Kidney tubule cell (primary cell): ENCODE results near the gene CYP39A1.

ENCODE experiments used
- DNase-seq: peaks from one replicate; pipeline ENCODE4 v3.0.0-alpha.2; 2018; ENCODE audit warnings: low spot score

The CYP39A1 gene

DNA sequence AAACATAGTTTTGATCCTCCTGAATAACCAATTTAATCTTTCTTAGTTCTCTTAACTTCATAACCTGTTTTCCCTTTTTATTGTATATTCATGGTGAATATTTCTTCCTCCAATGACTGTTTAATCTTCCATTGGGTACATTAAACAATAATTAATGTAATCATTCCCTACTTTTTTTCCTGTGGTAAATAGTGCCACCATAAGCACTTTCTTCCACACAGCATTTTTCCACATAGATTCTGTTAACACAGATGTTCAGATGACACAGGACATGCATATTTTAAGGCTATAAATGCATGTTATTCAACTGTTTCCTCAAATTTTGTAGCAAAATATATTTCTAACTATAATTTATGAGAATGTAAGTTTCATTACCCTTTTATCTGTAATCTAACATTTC is 61.9 kb downstream of the CYP39A1 start:
- DNase-seq: no peak

DNA sequence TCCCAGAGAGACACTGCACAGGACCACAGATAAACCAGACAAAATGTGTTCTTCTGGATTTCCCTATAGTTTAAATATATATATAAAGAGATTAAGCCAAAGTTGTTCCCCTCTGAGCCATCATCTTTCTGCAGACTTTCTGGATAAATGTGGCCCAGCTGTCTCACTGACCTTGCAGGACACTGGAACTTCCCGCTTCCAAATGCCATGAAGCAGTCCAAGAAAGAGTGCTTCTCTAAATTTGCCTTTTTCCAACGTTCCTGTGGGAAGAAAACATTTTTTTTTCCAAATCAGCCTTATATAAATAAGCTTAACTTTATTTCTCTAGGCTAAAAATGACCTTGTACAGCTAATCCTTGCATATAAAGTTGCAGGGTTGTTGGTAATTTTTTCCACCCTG is 65.7 kb downstream of the CYP39A1 start:
- no peak for DNase-seq

DNA sequence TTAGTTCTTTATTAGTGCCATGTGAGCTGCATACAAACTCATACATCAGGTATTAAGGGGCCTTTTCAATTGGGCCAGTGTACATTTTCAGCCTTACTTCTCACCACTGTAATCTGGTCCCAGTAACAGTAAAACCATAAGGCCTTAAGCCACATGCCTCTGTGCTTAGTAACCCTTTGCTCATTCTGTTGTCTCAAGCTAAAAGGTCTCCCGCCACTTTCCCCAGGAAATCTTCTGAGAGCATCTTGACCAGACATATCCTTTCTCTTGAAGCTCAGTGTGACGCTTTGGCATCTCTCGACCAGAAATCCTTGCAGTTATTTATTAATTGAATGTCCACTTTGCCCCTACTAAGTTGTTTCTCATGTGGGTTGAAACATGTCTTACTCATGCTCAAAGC is 68.0 kb downstream of the CYP39A1 start:
- DNase-seq: peak; percentile 63

DNA sequence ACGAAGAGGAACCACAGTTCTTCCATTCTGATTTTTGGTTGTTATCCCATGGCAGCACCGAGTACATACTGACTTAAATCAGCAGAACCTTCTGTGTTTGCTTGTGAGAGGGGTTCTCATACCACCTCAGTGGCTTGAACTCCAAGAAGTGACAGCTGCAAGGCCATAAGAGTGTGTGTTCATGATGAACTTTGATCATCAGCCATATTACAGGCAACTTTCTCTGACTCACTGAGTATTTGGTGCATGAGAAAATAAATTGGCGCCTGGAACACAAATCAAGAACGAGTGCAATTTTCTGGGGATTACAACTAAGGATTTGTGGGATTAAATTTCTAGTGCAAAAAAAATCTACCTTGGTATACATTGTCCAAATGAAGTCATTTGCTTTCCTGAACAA is 68.9 kb downstream of the CYP39A1 start:
- DNase-seq: no peak

DNA sequence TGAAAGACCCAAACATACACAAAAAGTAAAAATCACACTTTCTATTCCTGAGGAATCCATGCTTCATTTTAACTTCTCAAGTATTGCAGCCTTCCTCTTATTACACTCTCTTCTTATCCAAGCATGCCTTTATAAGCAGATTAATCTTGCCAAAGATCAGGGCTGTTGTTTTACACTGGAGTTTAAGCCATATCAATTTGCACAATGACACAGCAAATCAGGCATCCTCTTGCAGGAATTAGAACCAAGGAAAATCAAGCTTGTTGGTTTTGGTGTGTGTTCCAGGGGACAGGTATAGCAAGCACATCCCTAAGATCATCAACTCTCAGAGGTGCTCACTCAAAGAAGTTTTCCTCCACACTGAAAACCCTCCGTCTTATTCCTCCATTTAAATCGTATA is 69.5 kb downstream of the CYP39A1 start:
- DNase-seq: no peak

DNA sequence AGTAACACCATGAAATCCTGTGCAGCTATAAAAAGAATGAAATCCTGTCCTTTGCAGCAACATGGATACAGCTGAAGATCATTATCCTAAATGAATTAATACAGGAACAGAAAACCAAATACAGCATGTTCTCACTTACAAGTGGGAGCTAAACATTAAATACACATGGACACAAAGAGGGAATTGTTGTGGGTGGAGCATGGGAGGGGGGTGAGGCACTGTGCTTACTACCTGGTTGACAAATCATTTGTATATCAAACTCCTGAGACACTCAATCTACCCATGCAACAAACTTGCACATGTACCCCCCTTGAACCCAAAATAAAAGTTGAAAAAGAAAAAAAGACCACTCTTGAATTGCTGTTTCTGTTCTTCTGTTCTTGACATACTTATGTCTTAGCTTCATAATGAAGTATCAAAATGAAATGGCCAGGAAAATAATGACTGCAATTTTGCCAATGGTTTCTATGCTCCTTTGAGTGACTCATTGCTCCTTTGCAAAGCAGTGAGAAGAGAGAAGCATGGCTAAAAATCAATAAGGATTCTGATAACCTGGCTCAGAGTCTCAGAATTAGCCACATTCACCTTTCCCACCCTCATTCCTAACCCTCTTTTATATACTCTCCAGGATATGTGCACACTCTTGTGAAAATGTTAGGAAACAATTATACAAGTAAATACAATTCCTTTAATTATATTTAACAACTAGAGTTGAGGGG is 71.0 kb downstream of the CYP39A1 start:
- no peak for DNase-seq

DNA sequence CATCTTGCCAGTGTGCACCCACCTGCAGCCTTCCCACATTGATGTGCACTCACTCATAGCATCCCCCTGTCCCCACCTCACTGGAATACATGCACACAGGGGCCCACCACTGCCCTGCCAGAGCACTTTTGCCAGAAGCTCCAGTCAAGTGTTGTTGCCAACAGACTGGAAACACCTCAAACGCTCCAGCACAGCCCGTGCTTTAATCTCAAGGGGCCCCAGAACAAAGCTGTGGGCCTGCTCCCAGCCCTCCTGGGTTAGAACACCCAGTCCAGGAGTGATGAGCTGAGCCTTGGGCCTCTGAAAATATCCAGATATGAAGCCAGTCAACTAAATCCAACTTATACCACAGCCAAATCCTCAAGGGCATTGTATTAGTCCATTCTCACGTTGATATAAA is 77.1 kb downstream of the CYP39A1 start:
- DNase-seq: no peak

DNA sequence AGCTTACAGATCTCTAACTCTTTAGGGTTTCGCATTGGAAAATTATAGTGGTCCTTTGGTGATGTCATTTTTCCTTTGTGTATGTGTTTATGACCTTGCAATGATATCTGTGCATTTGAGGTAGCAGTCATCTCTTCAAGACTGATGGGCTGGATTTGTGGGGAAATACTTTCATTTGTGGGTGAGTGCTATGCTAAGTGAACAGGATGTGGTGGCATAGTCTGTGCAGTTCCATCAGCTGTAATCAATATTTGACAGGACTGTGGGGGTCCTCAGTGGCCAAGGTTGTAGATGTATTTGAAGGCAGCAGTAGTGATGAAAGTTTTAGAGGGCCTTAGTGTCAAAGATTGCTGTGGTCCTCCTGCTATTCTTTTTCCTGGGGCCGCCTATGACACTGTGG is 79.5 kb downstream of the CYP39A1 start:
- DNase-seq: no peak

DNA sequence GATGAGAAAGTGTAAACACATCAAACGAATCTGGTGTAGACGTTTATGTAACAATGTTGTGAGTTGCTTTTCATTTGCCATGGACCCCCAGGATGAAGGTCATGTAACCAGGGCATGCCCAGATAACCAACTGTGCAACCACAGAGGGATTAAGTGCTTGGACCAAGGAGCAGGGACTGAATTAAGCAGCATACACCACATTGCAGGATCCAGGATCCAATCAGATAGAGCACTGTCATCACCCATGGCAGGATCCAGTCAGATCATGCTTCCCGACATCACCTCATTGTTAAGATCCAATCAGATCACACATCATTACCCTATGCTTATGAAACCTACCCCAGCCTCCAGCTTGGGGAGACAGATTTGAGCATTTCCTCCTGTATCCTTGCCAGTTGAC is 87.1 kb downstream of the CYP39A1 start:
- DNase-seq: no peak

DNA sequence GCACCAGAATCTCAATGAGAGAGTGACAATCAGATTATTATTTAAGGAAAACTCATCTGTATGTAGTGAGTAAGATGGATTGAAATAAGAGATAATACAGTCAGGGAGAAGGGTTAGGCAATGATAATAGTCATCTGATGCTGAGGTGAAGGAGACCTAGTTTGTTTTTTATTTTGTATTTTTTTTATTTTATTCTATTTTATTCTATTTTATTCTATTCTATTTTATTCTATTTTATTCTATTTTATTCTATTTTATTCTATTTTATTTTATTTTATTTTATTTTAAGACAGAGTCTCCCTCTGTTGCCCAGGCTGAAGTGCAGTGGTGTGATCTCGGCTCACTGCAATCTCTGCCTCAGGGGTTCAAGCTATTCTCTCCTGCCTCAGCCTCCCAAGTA is 88.7 kb downstream of the CYP39A1 start:
- DNase-seq: no peak

DNA sequence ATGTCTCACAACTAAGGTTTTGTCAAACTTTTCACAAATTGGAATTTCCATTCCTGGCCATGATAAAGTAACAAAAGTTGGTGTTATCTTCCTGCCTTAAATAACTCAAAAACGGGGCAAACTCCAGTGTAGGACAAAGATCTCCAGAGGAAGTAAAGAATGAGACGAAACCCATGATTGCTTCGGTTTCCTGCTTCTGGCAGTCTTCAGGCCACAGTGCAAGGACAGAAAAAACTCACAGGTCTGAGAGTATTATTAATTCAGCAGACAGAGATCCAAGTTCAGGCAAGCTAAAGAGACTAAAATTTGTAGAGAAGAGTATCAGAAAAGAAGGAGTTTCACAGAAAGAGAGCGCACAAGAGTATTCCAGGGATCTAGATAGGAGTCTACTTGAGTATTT is 96.6 kb downstream of the CYP39A1 start:
- no peak for DNase-seq

DNA sequence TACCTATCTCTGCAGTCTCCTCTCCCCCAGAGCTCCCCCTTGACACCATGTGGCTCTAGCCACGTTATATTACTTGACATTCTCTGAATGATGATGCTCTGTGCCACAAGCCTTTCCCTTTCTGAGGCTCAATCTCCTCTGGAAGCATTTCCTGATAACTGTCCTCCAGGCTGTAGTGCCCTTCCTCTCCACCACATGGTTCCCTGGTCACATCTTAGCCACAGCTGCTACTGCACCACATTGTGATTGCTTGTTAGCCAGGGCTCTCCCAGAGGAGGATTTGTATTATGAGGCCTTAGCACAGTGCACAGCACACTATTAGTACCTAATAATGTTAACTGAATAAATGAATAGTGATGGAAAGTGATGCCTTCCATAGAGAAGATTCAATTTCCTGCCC is 97.5 kb downstream of the CYP39A1 start:
- no peak for DNase-seq

DNA sequence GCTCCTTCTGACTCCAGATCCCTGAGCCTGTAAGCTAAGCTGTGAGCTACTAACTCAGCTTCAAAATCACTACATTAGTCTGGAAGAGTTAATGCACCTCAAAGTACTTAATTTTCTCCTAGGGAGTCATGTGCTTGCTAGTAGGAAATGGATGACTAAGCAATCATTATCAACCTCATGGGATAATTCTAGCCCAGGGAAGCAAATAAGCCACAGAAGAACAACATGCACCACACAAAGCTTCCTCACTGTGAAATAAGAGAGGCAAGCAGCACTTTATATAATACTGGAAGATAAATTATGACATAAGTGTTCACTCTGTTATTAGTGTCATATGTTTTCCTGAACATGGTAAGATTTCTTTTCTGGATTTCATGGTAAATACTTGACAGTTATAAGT is 103.5 kb downstream of the CYP39A1 start:
- peak; percentile 8 for DNase-seq

DNA sequence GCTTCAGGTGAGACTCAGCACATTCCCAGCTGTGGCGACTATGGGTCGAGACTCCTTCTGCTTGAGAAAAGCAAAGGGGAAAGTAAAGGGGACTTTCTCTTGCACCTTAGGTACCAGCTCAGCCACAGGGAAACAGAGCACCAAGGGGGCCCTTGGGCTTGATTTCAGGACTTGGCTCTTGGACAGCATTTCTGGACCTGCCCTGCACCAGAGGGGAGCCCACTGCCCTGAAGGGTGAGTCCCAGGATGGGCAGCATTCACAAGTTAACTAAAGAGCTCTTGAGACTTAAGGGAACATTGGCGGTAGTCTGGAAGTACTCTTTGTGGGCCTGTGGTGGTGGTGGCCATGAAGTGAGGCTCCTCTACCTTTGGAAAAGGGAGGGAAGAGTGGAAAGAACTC is 111.1 kb downstream of the CYP39A1 start:
- DNase-seq: no peak

DNA sequence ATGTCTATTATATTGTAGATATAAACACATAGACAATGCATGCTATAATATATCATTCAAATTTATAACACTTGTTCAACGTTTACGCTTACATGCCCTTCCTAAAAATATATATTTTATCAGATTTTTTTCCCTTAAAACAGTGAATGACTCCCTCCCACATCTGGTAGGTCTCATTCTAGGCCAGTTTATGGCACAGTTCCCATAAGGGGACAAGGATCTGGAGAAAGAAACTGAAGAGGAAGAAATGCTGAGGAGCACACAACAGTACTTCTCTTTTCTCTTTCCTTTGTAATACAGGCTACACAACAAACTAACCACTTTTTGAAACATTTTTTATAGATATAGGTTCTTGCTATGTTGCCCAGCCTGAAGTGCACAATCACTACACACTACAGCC is 112.8 kb downstream of the CYP39A1 start:
- DNase-seq: no peak

DNA sequence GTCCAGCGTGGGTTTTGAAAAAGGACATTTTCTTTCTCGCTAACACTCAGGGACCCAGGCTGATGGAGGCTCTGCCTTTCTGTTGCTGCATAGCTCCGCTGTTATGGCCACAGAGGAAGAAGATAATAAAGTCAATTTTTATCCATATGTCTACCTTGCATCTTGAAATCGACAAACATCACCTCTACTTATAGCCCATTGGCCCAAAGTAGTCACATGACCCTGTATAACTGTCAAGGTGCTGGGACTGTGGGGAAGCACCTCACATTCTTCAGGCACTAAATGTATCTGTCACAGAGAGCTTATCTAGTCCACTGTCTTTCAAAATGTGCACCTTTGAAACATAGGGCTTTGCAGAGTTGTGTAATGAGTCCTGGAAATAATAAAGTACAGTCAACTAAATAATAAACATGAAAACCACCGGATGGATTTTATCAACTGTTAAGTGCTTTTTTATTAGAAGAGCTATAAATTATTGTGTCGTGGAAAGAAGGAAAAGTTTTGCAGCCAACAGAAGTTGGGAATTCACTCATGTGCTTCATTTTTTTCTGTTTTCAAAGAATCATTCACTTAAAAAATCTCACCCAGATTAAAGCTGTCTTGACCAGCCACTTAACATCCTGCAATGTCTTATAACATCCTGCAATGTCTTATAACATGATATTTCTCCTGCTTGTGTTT is 113.7 kb downstream of the CYP39A1 start:
- no peak for DNase-seq

DNA sequence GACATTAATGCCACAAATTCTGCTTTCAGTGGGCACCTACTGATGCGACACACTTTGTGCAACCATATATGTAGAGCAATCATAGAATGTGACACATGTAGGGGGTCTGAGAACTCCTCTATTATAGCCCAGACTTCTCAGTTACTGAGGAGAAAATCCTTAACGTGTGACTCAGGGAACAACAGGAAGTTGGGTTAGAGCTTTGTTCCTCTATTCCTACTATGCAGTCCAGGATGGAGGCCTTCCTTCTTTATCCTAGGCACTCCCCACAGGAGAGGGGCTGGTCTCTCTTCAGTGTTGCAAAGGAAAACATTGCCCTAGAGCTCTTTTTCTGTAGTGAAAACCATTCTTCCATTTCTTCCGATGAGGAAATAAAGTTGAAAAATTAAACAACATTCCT is 121.7 kb downstream of the CYP39A1 start:
- DNase-seq: peak; percentile 27

DNA sequence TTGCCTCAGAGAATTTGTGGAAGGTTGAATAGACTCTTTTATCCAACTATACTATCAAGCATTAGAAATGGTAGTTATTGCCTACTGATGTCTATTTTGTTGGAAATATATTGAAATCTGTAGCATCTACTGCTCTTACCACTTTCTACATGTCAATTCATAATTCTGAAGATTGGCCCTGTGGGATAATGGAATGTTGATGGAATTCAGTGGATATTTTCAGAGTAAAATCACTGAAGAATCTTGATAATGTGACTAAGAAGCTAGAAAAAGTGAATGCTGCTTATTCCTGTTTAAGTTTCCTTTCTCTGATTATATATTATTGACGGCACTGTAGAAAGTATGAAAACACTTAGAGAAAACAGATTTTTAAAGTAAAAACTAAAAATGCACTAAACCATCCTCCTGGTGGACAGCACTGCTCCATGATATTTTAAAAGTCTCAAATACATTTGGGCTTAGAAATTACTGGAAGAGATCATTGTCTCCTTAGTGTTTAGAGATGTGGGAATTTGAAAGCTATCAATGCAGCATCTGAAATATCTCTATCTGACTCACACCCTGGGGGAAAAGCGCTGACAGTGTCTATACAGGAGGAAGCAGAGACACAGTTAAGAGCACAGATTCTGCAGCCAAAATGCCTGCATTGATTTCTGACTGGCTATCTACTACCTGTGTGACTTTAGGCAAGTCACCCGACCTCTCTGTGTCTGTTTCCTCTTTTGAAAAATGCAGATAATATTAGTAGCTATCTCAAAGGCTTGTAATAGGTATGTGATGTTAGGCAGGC is 123.5 kb downstream of the CYP39A1 start:
- DNase-seq: no peak

DNA sequence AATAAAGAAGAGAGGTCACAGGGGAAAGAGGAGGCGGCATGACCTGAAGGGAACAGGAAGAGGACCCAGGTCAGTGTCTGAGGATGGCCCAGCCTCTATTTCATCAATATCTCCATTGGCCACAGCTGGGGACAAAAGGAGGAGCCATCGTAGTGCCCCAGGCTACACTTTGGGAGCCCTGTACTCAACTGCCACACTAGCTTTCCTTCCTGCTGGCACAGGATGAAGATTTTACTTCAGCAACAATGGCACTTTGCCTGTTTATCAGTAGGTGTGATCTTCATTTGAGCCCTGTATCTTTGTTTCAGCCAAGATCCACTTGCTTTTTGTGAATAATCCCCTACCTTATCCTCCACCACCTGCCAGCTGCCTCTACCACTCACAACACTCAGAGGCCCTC is 126.0 kb downstream of the CYP39A1 start:
- DNase-seq: no peak

DNA sequence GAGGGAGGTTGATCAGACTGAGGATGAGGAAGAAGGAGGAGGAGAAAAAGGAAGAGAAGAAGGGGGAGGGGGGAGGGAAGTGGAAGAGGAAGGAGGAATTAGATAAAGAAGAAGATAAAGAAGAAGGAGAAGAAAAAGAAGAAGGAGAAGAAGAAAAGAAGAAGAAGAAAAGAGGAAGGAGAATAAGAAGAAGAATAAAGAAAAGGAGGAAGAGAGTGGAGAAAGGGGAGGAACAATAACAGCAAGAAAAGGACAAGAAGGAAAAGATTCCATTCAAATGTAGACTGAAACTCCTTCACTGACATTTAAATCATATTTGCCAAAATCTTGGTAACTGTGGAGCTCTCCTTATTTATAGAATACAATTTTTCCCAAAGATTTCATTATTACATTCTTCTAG is 127.0 kb downstream of the CYP39A1 start:
- no peak for DNase-seq

DNA sequence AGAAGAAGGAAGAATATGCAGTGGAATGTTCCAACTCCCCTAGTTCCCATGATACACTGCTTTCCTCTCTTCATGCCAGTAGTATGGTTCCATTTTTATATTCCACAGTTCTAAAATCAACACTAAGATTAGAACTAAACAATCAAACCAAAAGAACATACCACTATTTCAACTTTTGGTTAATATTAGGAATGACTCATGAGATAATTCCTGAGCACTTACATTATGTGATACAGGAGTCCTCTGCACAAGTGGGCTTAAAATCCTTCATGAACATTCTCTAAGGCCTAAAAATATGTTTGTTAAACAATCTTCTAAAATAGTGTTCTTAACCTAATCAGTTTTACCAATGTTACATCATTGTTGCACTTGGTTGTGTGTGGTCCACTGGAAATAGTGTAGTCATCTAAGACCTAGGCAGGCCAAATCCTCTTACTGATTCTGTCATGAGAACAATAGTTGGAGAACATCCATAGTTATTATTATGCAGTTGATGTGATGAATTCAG is 131.1 kb downstream of the CYP39A1 start:
- DNase-seq: no peak

DNA sequence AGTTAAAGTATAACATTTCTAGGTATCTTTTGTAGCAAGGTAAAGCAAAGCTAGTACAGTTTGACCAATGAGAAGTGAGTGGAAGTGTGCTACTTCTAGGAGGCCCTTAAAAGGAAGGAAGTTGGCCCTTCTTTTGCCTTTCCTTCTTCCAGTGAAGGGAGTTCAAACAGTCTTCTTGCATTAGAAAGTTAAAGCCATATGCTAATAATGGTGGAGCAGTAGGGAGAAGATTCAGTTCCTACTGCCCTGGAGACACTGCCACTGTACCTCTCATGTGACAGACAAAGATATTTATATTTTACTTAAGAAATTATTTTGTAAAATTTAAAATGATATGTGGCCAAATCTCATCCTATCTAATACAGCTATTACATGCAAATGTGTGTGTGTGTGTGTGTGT is 135.4 kb downstream of the CYP39A1 start:
- DNase-seq: no peak

DNA sequence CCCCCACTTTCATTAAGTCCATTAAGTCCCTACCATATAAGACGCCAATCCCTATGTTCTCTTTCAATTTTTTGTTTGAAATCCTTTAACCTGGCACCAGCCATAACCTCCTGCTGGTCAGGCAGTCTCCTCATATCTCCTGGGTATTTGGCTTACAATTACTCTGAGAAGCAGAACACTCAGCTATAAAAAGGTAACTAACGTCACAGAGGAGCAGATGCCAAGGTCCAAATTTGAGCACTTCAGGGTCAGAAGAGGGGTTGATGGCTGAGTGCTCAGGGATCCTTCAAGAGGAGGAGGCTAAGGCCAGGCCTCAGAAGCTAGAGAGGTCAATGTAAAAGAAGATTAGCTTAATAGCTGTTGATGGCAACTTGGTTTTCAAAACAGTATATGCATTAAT is 139.1 kb downstream of the CYP39A1 start:
- DNase-seq: no peak
